GM04504 (cell line): ENCODE measurements around the gene UNKL.

Source experiments
- DNase-seq: peaks from one replicate; pipeline ENCODE4 v3.0.0-alpha.2; 2012; ENCODE audit warnings: low read depth

The UNKL gene

GRCh38 chr16:1430759-1431496 lies 16.4 kb upstream of the UNKL start, which contains the start of gene PERCC1:
Gene PERCC1 (plus strand): TSS chr16:1431078. CDS start chr16:1432594, 1,516 bp downstream.
- no peak for DNase-seq

- no peak for DNase-seq
Measured at GRCh38 chr16:1430214-1430758, 15.8 kb upstream of the UNKL start.

GRCh38 chr16:1429631-1430030 lies 15.1 kb upstream of the UNKL start:
- no peak for DNase-seq

DNA sequence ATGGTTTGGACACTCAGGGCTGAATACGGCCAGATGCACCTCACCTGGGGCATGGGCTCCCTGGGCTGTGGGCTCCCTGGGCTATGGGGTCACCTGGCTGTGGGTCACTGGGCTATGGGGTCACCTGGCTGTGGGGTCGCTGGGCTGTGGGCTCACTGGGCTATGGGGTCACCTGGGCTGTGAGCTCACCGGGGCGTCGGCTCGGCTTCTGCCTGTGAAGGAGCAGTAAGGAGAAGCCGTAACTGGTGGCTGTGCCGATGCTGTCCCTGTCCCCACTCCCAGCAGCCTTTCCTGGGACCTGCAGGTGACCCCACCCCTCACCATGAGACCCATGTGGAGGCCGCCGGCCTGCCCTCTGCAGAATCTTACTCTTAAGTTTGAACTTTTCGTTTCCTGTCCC lies 14.5 kb upstream of the UNKL start:
- no peak for DNase-seq

DNA sequence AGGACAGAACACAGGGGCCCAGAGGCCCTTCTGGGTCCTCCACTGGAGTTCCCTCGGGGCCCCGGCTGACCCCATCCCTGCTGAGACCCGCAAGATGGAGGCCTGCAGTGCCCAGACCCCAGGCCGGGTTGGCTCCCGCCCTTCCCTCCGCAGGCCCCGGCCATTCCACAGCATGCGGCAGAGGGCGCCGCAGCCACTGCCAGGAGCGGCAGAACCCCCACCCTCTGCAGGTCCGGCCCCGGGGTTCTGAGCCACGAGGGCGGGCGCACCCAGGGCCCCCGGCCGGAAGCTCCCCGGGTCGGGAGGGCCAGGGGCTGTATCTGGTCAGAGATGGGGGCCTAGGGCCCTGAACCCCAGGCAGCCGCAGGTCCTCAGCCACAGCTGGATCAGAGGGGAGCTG lies 14.0 kb upstream of the UNKL start:
- no peak for DNase-seq

GRCh38 chr16:1427473-1428461 lies 13.3 kb upstream of the UNKL start:
- DNase-seq, result no peak

GRCh38 chr16:1426734-1427471 lies 12.4 kb upstream of the UNKL start:
- DNase-seq, result no peak

GRCh38 chr16:1425616-1426370 lies 11.3 kb upstream of the UNKL start:
- no peak for DNase-seq

DNA sequence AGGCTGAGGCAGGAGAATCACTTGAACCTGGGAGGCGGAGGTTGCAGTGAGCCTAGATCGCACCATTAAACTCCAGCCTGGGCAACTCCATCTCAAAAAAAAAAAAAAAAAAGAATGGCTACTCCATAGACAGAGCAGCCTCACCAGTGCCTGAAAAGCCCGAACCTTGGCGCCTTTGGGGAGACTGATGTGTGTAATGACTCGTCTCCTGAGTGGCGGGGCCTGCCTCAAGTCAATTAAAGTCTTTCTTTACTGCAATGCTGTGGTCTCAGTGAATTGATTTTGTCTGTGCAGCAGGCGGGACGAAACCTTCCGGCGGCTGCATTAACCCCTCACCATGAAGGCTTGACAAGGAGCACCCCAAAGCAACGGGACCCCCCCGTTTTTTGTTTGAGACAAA lies 9.5 kb upstream of the UNKL start:
- no peak for DNase-seq

DNA sequence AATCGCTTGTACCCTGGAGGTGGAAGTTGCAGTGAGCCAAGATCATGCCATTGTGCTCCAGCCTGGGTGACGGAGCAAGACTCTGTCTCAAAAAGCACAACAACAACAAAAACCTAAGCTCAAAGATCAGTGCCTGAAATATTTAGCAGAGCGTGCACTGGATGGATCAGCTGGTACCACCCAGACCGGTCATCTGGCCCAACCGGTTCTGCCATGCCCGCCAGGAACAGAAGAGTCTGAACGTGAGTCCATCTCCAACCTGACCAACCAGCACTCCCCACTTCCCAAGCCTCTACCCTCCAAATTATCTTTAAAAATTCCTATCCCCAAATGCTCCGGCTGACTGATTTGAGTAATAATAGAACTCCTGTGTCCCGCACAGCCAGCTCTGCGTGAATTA lies 7.6 kb upstream of the UNKL start:
- DNase-seq, result no peak

- no peak for DNase-seq
Measured at GRCh38 chr16:1420111-1420539, 5.6 kb upstream of the UNKL start.

DNA sequence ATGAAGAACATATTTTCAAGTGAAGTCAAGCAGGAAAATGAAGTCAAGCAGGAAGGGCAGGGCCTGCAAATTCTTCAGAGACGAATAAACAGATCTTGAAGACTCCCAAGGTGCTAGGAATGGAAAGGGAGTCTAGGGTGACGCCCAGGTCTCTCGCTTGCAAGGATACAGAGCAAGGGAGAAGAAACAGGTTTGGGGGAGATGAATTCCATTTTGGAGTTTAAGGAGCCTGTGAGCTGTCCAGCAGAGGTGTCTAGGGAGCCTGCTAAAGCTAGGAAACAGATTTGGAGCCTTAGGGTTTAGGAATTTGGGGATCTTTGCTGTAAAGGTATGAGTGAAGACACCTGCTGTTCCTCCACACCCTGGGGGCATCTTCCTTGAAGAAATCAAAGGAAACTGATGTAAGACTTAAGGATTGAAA lies 2.0 kb upstream of the UNKL start:
- DNase-seq, result no peak

GRCh38 chr16:1413684-1414531 lies 596 bp downstream of the UNKL start:
- peak; percentile 16 for DNase-seq

DNA sequence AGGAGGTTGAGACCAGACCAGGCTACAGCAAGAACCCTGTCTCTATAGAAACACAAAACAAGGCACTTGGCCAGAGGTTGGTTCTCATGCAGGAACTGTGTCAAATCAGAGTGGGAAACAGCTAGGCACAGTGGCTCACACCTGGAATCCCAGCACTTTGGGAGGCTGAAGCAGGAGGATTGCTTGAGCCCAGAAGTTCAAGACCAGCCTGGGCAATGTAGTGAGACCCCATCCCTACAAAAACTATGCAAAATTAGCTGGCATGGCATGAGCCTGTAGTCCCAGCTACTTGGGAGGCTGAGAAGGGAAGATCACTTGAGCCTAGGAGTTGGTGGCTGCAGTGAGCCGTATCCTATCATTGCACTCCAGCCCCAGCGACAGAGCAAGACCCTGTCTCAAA lies 1.7 kb downstream of the UNKL start:
- no peak for DNase-seq

DNA sequence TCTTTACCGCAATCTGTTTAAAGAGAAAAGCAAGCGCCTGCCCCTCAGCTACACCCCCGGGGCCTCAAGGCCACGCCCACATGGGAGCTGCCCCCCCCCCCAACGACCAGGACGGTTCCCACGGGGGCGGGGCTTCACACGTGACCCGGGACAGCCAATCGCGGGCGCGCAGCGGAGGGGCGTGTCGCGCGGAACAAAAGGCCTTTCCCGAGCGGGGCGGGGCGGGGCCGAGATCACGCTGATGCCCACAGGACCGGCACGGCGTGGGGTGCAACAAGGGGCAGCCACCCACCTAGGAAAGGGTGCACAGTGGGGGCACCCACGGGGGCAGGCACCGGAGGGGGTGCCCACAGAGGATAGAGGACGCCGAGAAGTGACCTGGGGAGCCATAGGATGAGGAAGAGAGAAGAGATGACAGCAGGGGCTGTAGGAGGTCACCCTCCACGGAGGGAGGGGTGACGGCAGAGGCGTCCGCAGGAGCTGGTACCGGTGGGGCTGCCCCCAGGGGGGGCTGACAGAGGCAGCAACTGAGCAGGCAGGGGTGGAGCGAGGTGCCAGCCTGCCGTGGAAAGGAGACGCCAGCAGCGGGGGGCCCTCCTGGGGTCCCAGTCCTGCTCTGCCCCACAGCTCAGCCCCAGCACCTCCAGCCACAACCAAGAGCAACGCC lies 6.2 kb downstream of the UNKL start:
- DNase-seq, result peak; percentile 71

GRCh38 chr16:1407753-1408152 lies 6.8 kb downstream of the UNKL start:
- peak; percentile 44 for DNase-seq

DNA sequence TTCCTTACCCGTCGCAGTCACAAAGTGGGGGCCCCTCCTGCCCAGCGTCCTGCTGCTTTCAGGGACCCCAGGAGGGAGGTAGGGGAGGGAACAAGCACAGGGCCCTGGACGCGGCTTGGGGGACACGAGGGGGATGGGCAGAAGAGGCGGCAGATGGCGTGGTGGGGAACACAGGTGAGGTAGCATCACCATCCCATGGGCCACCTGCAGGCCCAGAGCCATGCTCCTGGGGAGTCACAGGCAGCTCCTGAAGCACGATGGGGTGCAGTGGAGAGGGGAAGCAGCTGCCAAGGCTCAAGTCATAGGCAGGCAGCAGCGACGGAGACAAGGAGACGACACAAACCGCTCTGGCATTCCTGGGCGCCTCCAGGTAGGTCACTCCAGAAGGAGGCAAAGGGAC lies 10.8 kb downstream of the UNKL start:
- no peak for DNase-seq

DNA sequence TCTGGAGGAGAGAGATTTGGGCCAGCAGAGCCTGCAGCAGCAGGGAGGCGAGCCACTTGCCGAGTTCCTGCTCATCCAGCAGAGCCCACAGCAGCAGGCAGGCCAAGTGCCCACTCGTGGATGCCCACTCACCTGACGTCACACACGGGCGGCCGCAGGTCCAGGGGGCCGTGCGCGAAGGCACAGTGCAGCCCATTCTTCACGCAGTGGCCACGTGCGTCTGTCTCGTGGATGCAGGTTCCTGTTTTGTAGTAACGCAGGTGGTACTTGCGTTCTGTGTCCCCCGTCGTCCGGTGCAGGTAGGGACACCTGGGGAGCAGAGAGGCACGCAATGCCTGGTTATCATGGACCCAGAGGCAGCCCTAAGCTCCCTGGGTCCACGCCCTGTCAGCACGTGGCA lies 11.5 kb downstream of the UNKL start:
- no peak for DNase-seq

- no peak for DNase-seq
Measured at GRCh38 chr16:1401758-1402154, 12.7 kb downstream of the UNKL start.
